HG02973 (cell line): ENCODE results near the gene RAB24.
"Not testable (repeated sequence)": the region's sequence is repeated elsewhere in the genome, so short reads cannot be mapped to it uniquely, and the experiment has no call there.

Source experiments
- ATAC-seq: cut with Tn5 transposase; IDR thresholded peaks from one replicate; pipeline ENCODE4 v1.9.1; 2021; ENCODE audit warnings: moderate library complexity; ENCODE audit not compliant: unreplicated experiment

Gene RAB24

GRCh38 chr5:177303121-177303924 is at the start of gene RAB24, which contains the start of gene PRELID1:
TSS of gene RAB24 (minus strand) at chr5:177303719. CDS start at chr5:177303288, 431 bp downstream.
TSS of gene PRELID1 (plus strand) at chr5:177303799. CDS start at chr5:177303986, 187 bp downstream.
- peak; percentile 48 for ATAC-seq

- ATAC-seq, result no peak
These were observed 49.6 kb upstream of the RAB24 start for GRCh38 chr5:177353093-177353492.

GRCh38 chr5:177351392-177352329 is 48.1 kb upstream of the RAB24 start, which contains the start of gene LMAN2:
TSS of gene LMAN2 (minus strand) at chr5:177351668. CDS start at chr5:177351647, 21 bp downstream.
- peak; percentile 82 for ATAC-seq

GRCh38 chr5:177350776-177351391 is 47.4 kb upstream of the RAB24 start:
- no peak for ATAC-seq

- ATAC-seq, result no peak
These were observed 46.2 kb upstream of the RAB24 start for GRCh38 chr5:177349762-177350161.

GRCh38 chr5:177349362-177349647 is 45.8 kb upstream of the RAB24 start:
- no peak for ATAC-seq

- ATAC-seq, result no peak
These were observed 44.2 kb upstream of the RAB24 start for GRCh38 chr5:177347699-177348098.

GRCh38 chr5:177346820-177347219 is 43.3 kb upstream of the RAB24 start:
- ATAC-seq, result no peak

- ATAC-seq, result no peak
These were observed 41.4 kb upstream of the RAB24 start for GRCh38 chr5:177344891-177345290.

- ATAC-seq, result no peak
These were observed 40.3 kb upstream of the RAB24 start for GRCh38 chr5:177343777-177344176.

- not testable (repeated sequence) for ATAC-seq
These were observed 39.5 kb upstream of the RAB24 start for GRCh38 chr5:177343000-177343399.

GRCh38 chr5:177339107-177339638 is 35.7 kb upstream of the RAB24 start:
- ATAC-seq, result no peak

- no peak for ATAC-seq
These were observed 35.0 kb upstream of the RAB24 start for GRCh38 chr5:177338251-177339106.

GRCh38 chr5:177336603-177337494 is 33.3 kb upstream of the RAB24 start:
- ATAC-seq, result no peak

GRCh38 chr5:177336112-177336511 is 32.6 kb upstream of the RAB24 start:
- no peak for ATAC-seq

- no peak for ATAC-seq
These were observed 32.2 kb upstream of the RAB24 start for GRCh38 chr5:177335701-177336065.

GRCh38 chr5:177334781-177335700 is 31.5 kb upstream of the RAB24 start:
- ATAC-seq, result no peak

- ATAC-seq, result no peak
These were observed 30.6 kb upstream of the RAB24 start for GRCh38 chr5:177334155-177334551.
